Hippocampal formation (tissue), 2 donors: ENCODE measurements around the gene ZFYVE16.
A peak's percentile ranks its signal among the peaks of the same experiment; 100 is the strongest.
"Not testable (repeated sequence)": the region's sequence is repeated elsewhere in the genome, so short reads cannot be mapped to it uniquely, and the experiment has no call there.

Experiments used
- DNase-seq, 2 donors: peaks; one replicate each; lab custom pipeline; 2025; lab: John Stamatoyannopoulos, UW

Gene ZFYVE16

GRCh38 chr5:80409367-80409966, 1.6 kb downstream of the ZFYVE16 start:
- no peak for DNase-seq

GRCh38 chr5:80411589-80412219, 3.8 kb downstream of the ZFYVE16 start:
- DNase-seq, result no peak

- no peak for DNase-seq
Measured at GRCh38 chr5:80414113-80414512, 6.2 kb downstream of the ZFYVE16 start.

GRCh38 chr5:80417973-80418372, 10.1 kb downstream of the ZFYVE16 start:
- no peak for DNase-seq

GRCh38 chr5:80424365-80424764, 16.5 kb downstream of the ZFYVE16 start:
- DNase-seq, result not testable (repeated sequence)

GRCh38 chr5:80435476-80435875, 27.6 kb downstream of the ZFYVE16 start:
- DNase-seq, result no peak

- no peak for DNase-seq
Measured at GRCh38 chr5:80437326-80437725, 29.5 kb downstream of the ZFYVE16 start.

GRCh38 chr5:80438739-80439138, 30.9 kb downstream of the ZFYVE16 start:
- DNase-seq, result no peak

GRCh38 chr5:80439213-80439612, 31.3 kb downstream of the ZFYVE16 start:
- no peak for DNase-seq

- no peak for DNase-seq
Measured at GRCh38 chr5:80442742-80443141, 34.9 kb downstream of the ZFYVE16 start.

- no peak for DNase-seq
Measured at GRCh38 chr5:80453366-80453765, 45.5 kb downstream of the ZFYVE16 start.

GRCh38 chr5:80463269-80463668, 55.4 kb downstream of the ZFYVE16 start:
- DNase-seq, result no peak

- DNase-seq, result no peak
Measured at GRCh38 chr5:80466669-80467485, 59.0 kb downstream of the ZFYVE16 start.

- DNase-seq, result no peak
Measured at GRCh38 chr5:80468131-80468530, 60.3 kb downstream of the ZFYVE16 start.

- not testable (repeated sequence) for DNase-seq
Measured at GRCh38 chr5:80470631-80471030, 62.8 kb downstream of the ZFYVE16 start.

- no peak for DNase-seq
Measured at GRCh38 chr5:80474929-80475328, 67.1 kb downstream of the ZFYVE16 start.

- DNase-seq, result no peak
Measured at GRCh38 chr5:80479713-80480112, 71.8 kb downstream of the ZFYVE16 start.

- no peak for DNase-seq
Measured at GRCh38 chr5:80480354-80480753, 72.5 kb downstream of the ZFYVE16 start.

- DNase-seq, result peak in 1 of 2 donors; percentile 5
Measured at GRCh38 chr5:80481019-80481893, 73.4 kb downstream of the ZFYVE16 start.

- no peak for DNase-seq
Measured at GRCh38 chr5:80482578-80482977, 74.7 kb downstream of the ZFYVE16 start.

- no peak for DNase-seq
Measured at GRCh38 chr5:80483636-80484232, 75.9 kb downstream of the ZFYVE16 start.

GRCh38 chr5:80487444-80487828, 79.6 kb downstream of the ZFYVE16 start:
- no peak for DNase-seq
